SK-N-MC (cell line): ENCODE measurements around the gene PCNX2.

Experiments
- EZH2 ChIP-seq: fragments of 200-600 bp; sonication (generic); IDR thresholded peaks from one replicate; pipeline ENCODE4 v1.6.1; 2017; ENCODE audit warnings: antibody characterized with exemption
- FOXP2 ChIP-seq: optimal IDR thresholded peaks from 2 replicates; pipeline ENCODE3; 2011; ENCODE audit warnings: mild to moderate bottlenecking, moderate library complexity; ENCODE audit not compliant: insufficient read depth; ENCODE audit errors: extremely low read length, control extremely low read depth
- POLR2AphosphoS5 ChIP-seq: IDR thresholded peaks from 2 replicates; pipeline ENCODE4 v1.6.1; 2012; ENCODE audit warnings: mild to moderate bottlenecking, low read depth, low read length, borderline replicate concordance

- TF ChIP-seq EZH2 (no peak), POLR2AphosphoS5 (no peak), FOXP2 (no peak)
These were observed 208.3 kb downstream of the PCNX2 start for GRCh38 chr1:233086961-233087881.
